Neural cell (in vitro differentiated cells): ENCODE results near the gene KISS1R. TPM values are rescaled to one million over a fixed set of nuclear protein-coding genes. Genes with fewer than 3 reads are reported as not detected.

Experiments
- H2AFZ ChIP-seq: fragments of 200-600, 300-800 bp; sonication (generic), shearing (Covaris generic); 2 replicates; pipeline ENCODE4 v1.6.0; 2014; ENCODE audit warnings: low read depth, mild to moderate bottlenecking, antibody characterized with exemption, low read length, moderate library complexity
- H3F3A ChIP-seq: fragments of 200-600 bp; shearing (Covaris generic); 2 replicates; pipeline ENCODE4 v1.6.1; 2016; ENCODE audit warnings: mild to moderate bottlenecking, moderate library complexity, mixed read lengths, antibody characterized with exemption, low read length; ENCODE audit not compliant: insufficient read depth, poor library complexity, severe bottlenecking
- H3K27ac ChIP-seq: fragments of 200-600, 300-800 bp; sonication (generic), shearing (Covaris generic); 2 replicates; pipeline ENCODE4 v1.5.1; 2014; ENCODE audit warnings: mild to moderate bottlenecking, low read length, moderate library complexity
- H3K27me3 ChIP-seq: fragments of 300-800, 200-600 bp; sonication (generic), shearing (Covaris generic); 2 replicates; pipeline ENCODE4 v1.6.0; 2014; ENCODE audit warnings: mild to moderate bottlenecking, low read depth, low read length, moderate library complexity; ENCODE audit not compliant: insufficient read depth
- H3K36me3 ChIP-seq: fragments of 300-800, 200-600 bp; sonication (generic), shearing (Covaris generic); 2 replicates; pipeline ENCODE4 v1.5.1; 2014; ENCODE audit warnings: mild to moderate bottlenecking, antibody characterized with exemption, low read length, moderate library complexity; ENCODE audit not compliant: insufficient read depth
- H3K4me2 ChIP-seq: fragments of 300-800, 200-600 bp; sonication (generic), shearing (Covaris generic); 2 replicates; pipeline ENCODE4 v1.6.0; 2014; ENCODE audit warnings: mild to moderate bottlenecking, low read length
- H3K4me3 ChIP-seq: fragments of 300-800, 200-600 bp; sonication (generic), shearing (Covaris generic); 2 replicates; pipeline ENCODE4 v1.5.1; 2014; ENCODE audit warnings: mild to moderate bottlenecking, low read length, moderate library complexity
- H3K79me2 ChIP-seq: fragments of 200-600 bp; shearing (Covaris generic); replicated peaks from 2 replicates; pipeline ENCODE4 v1.6.0; 2014; ENCODE audit warnings: mild to moderate bottlenecking, low read length, moderate library complexity; ENCODE audit not compliant: insufficient read depth
- H3K9ac ChIP-seq: fragments of 300-800, 200-600 bp; sonication (generic), shearing (Covaris generic); 2 replicates; pipeline ENCODE4 v1.6.1; 2016; ENCODE audit warnings: mild to moderate bottlenecking, low read length, mixed read lengths
- H3K9me2 ChIP-seq: fragments of 200-600 bp; shearing (Covaris generic); 2 replicates; pipeline ENCODE4 v1.6.1; 2016; ENCODE audit warnings: mild to moderate bottlenecking, low read length, mixed read lengths; ENCODE audit not compliant: insufficient read depth
- H3K9me3 ChIP-seq: fragments of 200-600, 300-800 bp; sonication (generic), shearing (Covaris generic); 2 replicates; pipeline ENCODE4 v1.6.1; 2016; ENCODE audit warnings: mild to moderate bottlenecking, mixed run types, low read length, moderate library complexity, mixed read lengths
- H4K20me1 ChIP-seq: fragments of 200-600 bp; shearing (Covaris generic); 2 replicates; pipeline ENCODE4 v1.6.1; 2016; ENCODE audit warnings: mild to moderate bottlenecking, mixed run types; ENCODE audit not compliant: insufficient read depth
- EP300 ChIP-seq: fragments of 450-650 bp; conservative IDR thresholded peaks from 2 replicates; pipeline ENCODE4 v1.6.1; 2014; ENCODE audit warnings: antibody characterized with exemption, mild to moderate bottlenecking, moderate library complexity; ENCODE audit not compliant: poor library complexity, severe bottlenecking
- EZH2 ChIP-seq: fragments of 200-600, 300-800 bp; shearing (Covaris generic), sonication (generic); IDR thresholded peaks from 2 replicates; pipeline ENCODE4 v1.6.1; 2014; ENCODE audit warnings: antibody characterized with exemption, low read length, borderline replicate concordance, mild to moderate bottlenecking; ENCODE audit not compliant: insufficient read depth, poor library complexity, severe bottlenecking
- MXI1 ChIP-seq: fragments of 450-650 bp; conservative IDR thresholded peaks from 2 replicates; pipeline ENCODE4 v1.6.1; 2014; ENCODE audit warnings: antibody characterized with exemption, mild to moderate bottlenecking; ENCODE audit not compliant: poor library complexity, severe bottlenecking
- RAD21 ChIP-seq: fragments of 450-650 bp; conservative IDR thresholded peaks from 2 replicates; pipeline ENCODE4 v1.6.1; 2014; ENCODE audit warnings: antibody characterized with exemption, mild to moderate bottlenecking, moderate library complexity
- REST ChIP-seq: IDR thresholded peaks from 2 replicates; pipeline ENCODE4 v1.6.1; 2012; ENCODE audit warnings: borderline replicate concordance
- SMC3 ChIP-seq: fragments of 450-650 bp; conservative IDR thresholded peaks from 2 replicates; pipeline ENCODE4 v1.6.1; 2014; ENCODE audit warnings: antibody characterized with exemption, mild to moderate bottlenecking, moderate library complexity; ENCODE audit not compliant: poor library complexity
- TAF1 ChIP-seq: IDR thresholded peaks from 2 replicates; pipeline ENCODE4 v1.6.1; 2012; ENCODE audit warnings: low read depth
- polyA plus RNA-seq: library from polyadenylated mRNA; depleted of rRNA; stranded (reverse); fragments of >200 nt; gene quantifications from 2 replicates; pipeline ENCODE4 v1.2.3, GENCODE V29; 2014
- TF ChIP-seq, protein P1 (sequence below): fragments of 450-650 bp; IDR thresholded peaks from 2 replicates; pipeline ENCODE4 v1.5.1; 2014; ENCODE audit warnings: antibody characterized with exemption, mild to moderate bottlenecking, moderate library complexity; ENCODE audit not compliant: poor library complexity, severe bottlenecking

Gene KISS1R
- polyA plus RNA-seq, 1 donor from 2014 or later = 5.4 TPM

GRCh38 chr19:898663-899062 is 18.5 kb upstream of the KISS1R start:
- Histone ChIP-seq H3K36me3 (no peaks in the 10 kb centered on the region), H3F3A (no peaks in the 10 kb centered on the region), H3K4me2 (no peak overlapping the region), H3K27me3 (no peaks in the 10 kb centered on the region), H2AFZ (no peak overlapping the region), H3K9ac (peak overlapping the region; percentile 16), H3K79me2 (no peaks in the 10 kb centered on the region), H4K20me1 (no peaks in the 10 kb centered on the region), H3K27ac (peak overlapping the region; percentile 28), H3K9me2 (no peaks in the 10 kb centered on the region), H3K9me3 (no peaks in the 10 kb centered on the region), H3K4me3 (peak overlapping the region; percentile 34)
- TF ChIP-seq RAD21 = no peak
- peak; percentile 33 for TF ChIP-seq MXI1
- TF ChIP-seq EP300 = no peak

- Histone ChIP-seq H3K4me2 (no peak overlapping the region), H3K9me3 (no peaks in the 10 kb centered on the region), H2AFZ (no peak overlapping the region), H3F3A (no peaks in the 10 kb centered on the region), H3K9me2 (no peaks in the 10 kb centered on the region), H4K20me1 (no peaks in the 10 kb centered on the region), H3K36me3 (no peaks in the 10 kb centered on the region), H3K9ac (no peak overlapping the region), H3K79me2 (no peaks in the 10 kb centered on the region), H3K27me3 (no peaks in the 10 kb centered on the region), H3K4me3 (no peak overlapping the region), H3K27ac (no peak overlapping the region)
- TF ChIP-seq REST (no peak), EZH2 (no peak), SMC3 (no peak)
- TF ChIP-seq, protein P1, sequence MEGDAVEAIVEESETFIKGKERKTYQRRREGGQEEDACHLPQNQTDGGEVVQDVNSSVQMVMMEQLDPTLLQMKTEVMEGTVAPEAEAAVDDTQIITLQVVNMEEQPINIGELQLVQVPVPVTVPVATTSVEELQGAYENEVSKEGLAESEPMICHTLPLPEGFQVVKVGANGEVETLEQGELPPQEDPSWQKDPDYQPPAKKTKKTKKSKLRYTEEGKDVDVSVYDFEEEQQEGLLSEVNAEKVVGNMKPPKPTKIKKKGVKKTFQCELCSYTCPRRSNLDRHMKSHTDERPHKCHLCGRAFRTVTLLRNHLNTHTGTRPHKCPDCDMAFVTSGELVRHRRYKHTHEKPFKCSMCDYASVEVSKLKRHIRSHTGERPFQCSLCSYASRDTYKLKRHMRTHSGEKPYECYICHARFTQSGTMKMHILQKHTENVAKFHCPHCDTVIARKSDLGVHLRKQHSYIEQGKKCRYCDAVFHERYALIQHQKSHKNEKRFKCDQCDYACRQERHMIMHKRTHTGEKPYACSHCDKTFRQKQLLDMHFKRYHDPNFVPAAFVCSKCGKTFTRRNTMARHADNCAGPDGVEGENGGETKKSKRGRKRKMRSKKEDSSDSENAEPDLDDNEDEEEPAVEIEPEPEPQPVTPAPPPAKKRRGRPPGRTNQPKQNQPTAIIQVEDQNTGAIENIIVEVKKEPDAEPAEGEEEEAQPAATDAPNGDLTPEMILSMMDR = no peak
Measured at GRCh38 chr19:899336-900042, 17.6 kb upstream of the KISS1R start.

GRCh38 chr19:900043-900301 is 17.2 kb upstream of the KISS1R start:
- no peak for TF ChIP-seq SMC3
- TF ChIP-seq, protein P1 = no peak
- no peak for TF ChIP-seq RAD21
- no peak for TF ChIP-seq TAF1
- TF ChIP-seq MXI1 = no peak
- H4K20me1 ChIP-seq = no peaks in the 10 kb centered on the region
- H3K36me3 ChIP-seq = no peaks in the 10 kb centered on the region
- no peak overlapping the region for H2AFZ ChIP-seq
- no peaks in the 10 kb centered on the region for H3K9me3 ChIP-seq
- no peaks in the 10 kb centered on the region for H3K27me3 ChIP-seq
- H3F3A ChIP-seq = no peaks in the 10 kb centered on the region
- no peak overlapping the region for H3K4me2 ChIP-seq
- H3K4me3 ChIP-seq = no peak overlapping the region
- no peak overlapping the region for H3K27ac ChIP-seq
- no peak overlapping the region for H3K9ac ChIP-seq
- H3K9me2 ChIP-seq = no peaks in the 10 kb centered on the region
- no peaks in the 10 kb centered on the region for H3K79me2 ChIP-seq
